ENCODE data around the gene CYP4A22. TPM values are rescaled to one million over a fixed set of nuclear protein-coding genes. Genes with fewer than 3 reads are reported as not detected.

The CYP4A22 gene
- total and polyA plus RNA-seq, 9 of the 15 experiments (the other 6 are each of a cell fraction or from before 2014, with no cell fraction given), result 0.07 TPM; not detected in 8

DNA sequence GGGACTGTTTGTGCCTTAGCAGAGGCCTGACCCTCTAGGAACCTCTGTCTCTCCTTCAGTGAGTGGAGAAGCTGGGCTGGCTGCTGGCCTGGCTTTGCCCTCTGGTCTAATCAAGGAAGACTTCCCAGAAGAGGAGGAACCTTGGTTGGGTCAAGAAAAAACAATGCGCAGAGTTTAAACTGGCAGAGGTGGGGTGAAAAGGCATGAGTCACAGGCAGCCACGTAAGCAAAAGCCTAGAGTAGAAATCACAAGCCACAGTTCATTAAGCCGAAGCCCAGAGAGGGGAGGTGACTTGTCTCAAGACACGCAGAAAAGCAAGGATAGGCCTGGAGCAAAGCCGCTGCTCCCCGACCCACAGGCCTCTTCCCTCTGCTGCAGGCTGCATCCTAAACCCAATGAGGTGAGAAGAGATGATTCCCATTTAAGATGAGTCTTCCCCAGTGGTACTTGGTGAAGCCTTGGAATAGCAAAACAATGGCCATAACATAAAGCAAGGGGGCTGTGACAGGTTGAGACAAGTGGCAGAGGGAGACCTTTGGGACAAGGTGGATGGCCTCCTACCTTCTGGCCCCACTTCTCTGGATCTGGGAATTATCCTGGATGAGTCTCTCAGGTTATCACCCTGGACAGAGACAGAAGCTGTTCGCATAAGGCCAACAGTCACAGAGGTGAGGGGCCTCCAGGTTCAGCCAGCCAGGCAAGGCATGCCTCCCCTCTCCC lies 44.9 kb downstream of the CYP4A22 start (continued):
- TF ChIP-seq MTF1 (CRISPR knock-in tag; IDR thresholded peaks at IDR 0.05; ENCODE audit: borderline replicate concordance) (no peak), MCM5 (IDR thresholded peaks at IDR 0.05; ENCODE audit: low read depth) (no peak), CHD1 (IDR thresholded peaks at IDR 0.05; ENCODE audit: low read length) (peak; percentile 31), CSDE1 (IDR thresholded peaks at IDR 0.05) (no peak), HDGF (IDR thresholded peaks at IDR 0.05) (peak; percentile 56; the same call in 1 of the 2 replicates), HNRNPLL (IDR thresholded peaks at IDR 0.05; ENCODE audit: low read depth, low read length, poor library complexity, severe bottlenecking) (no peak), ZNF699 (CRISPR knock-in tag; IDR thresholded peaks at IDR 0.05; ENCODE audit: insufficient replicate concordance) (no peak), ZNF274 (IDR thresholded peaks at IDR 0.05; ENCODE audit: borderline replicate concordance, low read depth, low read length) (no peak), BRCA1 (IDR thresholded peaks at IDR 0.05) (no peak), BRCA1 (CRISPR knock-in tag; IDR thresholded peaks at IDR 0.05) (no peak), NRF1 (conservative IDR thresholded peaks at IDR 0.05 in 1 of 2, IDR thresholded peaks at IDR 0.05 in 1 of 2) (peak; percentile 65 to 71; a peak in 3 of 4 replicates), ZNF431 (CRISPR knock-in tag; IDR thresholded peaks at IDR 0.05) (no peak), XRCC3 (IDR thresholded peaks at IDR 0.05) (no peak), ATF7 (IDR thresholded peaks at IDR 0.05) (no peak), ZNF143 (CRISPR knock-in tag; IDR thresholded peaks at IDR 0.05) (no peak), NFE2 (IDR thresholded peaks at IDR 0.05; ENCODE audit: low read depth) (peak; percentile 66), CTBP1 (IDR thresholded peaks at IDR 0.05; ENCODE audit: borderline replicate concordance) (no peak), ZNF124 (CRISPR knock-in tag; IDR thresholded peaks at IDR 0.05) (no peak)
- TF ChIP-seq, protein P1, sequence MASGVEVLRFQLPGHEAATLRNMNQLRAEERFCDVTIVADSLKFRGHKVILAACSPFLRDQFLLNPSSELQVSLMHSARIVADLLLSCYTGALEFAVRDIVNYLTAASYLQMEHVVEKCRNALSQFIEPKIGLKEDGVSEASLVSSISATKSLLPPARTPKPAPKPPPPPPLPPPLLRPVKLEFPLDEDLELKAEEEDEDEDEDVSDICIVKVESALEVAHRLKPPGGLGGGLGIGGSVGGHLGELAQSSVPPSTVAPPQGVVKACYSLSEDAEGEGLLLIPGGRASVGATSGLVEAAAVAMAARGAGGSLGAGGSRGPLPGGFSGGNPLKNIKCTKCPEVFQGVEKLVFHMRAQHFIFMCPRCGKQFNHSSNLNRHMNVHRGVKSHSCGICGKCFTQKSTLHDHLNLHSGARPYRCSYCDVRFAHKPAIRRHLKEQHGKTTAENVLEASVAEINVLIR (CRISPR knock-in tag; IDR thresholded peaks at IDR 0.05), result no peak
- TF ChIP-seq, protein P2, sequence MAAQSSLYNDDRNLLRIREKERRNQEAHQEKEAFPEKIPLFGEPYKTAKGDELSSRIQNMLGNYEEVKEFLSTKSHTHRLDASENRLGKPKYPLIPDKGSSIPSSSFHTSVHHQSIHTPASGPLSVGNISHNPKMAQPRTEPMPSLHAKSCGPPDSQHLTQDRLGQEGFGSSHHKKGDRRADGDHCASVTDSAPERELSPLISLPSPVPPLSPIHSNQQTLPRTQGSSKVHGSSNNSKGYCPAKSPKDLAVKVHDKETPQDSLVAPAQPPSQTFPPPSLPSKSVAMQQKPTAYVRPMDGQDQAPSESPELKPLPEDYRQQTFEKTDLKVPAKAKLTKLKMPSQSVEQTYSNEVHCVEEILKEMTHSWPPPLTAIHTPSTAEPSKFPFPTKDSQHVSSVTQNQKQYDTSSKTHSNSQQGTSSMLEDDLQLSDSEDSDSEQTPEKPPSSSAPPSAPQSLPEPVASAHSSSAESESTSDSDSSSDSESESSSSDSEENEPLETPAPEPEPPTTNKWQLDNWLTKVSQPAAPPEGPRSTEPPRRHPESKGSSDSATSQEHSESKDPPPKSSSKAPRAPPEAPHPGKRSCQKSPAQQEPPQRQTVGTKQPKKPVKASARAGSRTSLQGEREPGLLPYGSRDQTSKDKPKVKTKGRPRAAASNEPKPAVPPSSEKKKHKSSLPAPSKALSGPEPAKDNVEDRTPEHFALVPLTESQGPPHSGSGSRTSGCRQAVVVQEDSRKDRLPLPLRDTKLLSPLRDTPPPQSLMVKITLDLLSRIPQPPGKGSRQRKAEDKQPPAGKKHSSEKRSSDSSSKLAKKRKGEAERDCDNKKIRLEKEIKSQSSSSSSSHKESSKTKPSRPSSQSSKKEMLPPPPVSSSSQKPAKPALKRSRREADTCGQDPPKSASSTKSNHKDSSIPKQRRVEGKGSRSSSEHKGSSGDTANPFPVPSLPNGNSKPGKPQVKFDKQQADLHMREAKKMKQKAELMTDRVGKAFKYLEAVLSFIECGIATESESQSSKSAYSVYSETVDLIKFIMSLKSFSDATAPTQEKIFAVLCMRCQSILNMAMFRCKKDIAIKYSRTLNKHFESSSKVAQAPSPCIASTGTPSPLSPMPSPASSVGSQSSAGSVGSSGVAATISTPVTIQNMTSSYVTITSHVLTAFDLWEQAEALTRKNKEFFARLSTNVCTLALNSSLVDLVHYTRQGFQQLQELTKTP (IDR thresholded peaks at IDR 0.05; ENCODE audit: low read depth in 1 of 2, partially characterized antibody in 2 of 2), result no peak
- TF ChIP-seq, protein P3, sequence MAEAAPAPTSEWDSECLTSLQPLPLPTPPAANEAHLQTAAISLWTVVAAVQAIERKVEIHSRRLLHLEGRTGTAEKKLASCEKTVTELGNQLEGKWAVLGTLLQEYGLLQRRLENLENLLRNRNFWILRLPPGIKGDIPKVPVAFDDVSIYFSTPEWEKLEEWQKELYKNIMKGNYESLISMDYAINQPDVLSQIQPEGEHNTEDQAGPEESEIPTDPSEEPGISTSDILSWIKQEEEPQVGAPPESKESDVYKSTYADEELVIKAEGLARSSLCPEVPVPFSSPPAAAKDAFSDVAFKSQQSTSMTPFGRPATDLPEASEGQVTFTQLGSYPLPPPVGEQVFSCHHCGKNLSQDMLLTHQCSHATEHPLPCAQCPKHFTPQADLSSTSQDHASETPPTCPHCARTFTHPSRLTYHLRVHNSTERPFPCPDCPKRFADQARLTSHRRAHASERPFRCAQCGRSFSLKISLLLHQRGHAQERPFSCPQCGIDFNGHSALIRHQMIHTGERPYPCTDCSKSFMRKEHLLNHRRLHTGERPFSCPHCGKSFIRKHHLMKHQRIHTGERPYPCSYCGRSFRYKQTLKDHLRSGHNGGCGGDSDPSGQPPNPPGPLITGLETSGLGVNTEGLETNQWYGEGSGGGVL (CRISPR knock-in tag; IDR thresholded peaks at IDR 0.05), result no peak
- TF ChIP-seq, protein P4, sequence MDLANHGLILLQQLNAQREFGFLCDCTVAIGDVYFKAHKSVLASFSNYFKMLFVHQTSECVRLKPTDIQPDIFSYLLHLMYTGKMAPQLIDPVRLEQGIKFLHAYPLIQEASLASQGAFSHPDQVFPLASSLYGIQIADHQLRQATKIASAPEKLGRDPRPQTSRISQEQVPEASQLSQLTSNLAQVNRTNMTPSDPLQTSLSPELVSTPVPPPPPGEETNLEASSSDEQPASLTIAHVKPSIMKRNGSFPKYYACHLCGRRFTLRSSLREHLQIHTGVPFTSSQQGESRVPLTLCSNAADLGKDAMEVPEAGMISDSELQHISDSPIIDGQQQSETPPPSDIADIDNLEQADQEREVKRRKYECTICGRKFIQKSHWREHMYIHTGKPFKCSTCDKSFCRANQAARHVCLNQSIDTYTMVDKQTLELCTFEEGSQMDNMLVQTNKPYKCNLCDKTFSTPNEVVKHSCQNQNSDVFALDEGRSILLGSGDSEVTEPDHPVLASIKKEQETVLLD (IDR thresholded peaks at IDR 0.05), result no peak

Data from K562 (cell line).